GM19239 (cell line): Measurements from ENCODE around the gene HELQ.
"Not testable (repeated sequence)": the region's sequence is repeated elsewhere in the genome, so short reads cannot be mapped to it uniquely, and the experiment has no call there.

Experiments used
- DNase-seq: peaks from one replicate; pipeline ENCODE4 v3.0.0; 2011; ENCODE audit warnings: low spot score; ENCODE audit not compliant: insufficient read length
- FAIRE-seq: peaks from 2 replicates; lab custom pipeline; 2011; peaks lifted over from hg19 to GRCh38; lab: Jason Lieb, UNC

HELQ gene, protein sequence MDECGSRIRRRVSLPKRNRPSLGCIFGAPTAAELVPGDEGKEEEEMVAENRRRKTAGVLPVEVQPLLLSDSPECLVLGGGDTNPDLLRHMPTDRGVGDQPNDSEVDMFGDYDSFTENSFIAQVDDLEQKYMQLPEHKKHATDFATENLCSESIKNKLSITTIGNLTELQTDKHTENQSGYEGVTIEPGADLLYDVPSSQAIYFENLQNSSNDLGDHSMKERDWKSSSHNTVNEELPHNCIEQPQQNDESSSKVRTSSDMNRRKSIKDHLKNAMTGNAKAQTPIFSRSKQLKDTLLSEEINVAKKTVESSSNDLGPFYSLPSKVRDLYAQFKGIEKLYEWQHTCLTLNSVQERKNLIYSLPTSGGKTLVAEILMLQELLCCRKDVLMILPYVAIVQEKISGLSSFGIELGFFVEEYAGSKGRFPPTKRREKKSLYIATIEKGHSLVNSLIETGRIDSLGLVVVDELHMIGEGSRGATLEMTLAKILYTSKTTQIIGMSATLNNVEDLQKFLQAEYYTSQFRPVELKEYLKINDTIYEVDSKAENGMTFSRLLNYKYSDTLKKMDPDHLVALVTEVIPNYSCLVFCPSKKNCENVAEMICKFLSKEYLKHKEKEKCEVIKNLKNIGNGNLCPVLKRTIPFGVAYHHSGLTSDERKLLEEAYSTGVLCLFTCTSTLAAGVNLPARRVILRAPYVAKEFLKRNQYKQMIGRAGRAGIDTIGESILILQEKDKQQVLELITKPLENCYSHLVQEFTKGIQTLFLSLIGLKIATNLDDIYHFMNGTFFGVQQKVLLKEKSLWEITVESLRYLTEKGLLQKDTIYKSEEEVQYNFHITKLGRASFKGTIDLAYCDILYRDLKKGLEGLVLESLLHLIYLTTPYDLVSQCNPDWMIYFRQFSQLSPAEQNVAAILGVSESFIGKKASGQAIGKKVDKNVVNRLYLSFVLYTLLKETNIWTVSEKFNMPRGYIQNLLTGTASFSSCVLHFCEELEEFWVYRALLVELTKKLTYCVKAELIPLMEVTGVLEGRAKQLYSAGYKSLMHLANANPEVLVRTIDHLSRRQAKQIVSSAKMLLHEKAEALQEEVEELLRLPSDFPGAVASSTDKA

GRCh38 chr4:83455281-83456183 lies at the start of gene HELQ, which contains the start of gene MRPS18C:
HELQ (minus strand) TSS chr4:83455823; CDS start chr4:83455693, 130 bp downstream.
MRPS18C (plus strand) TSS chr4:83456058; CDS start chr4:83456078, 20 bp downstream.
- peak; percentile 99 for FAIRE-seq

DNA sequence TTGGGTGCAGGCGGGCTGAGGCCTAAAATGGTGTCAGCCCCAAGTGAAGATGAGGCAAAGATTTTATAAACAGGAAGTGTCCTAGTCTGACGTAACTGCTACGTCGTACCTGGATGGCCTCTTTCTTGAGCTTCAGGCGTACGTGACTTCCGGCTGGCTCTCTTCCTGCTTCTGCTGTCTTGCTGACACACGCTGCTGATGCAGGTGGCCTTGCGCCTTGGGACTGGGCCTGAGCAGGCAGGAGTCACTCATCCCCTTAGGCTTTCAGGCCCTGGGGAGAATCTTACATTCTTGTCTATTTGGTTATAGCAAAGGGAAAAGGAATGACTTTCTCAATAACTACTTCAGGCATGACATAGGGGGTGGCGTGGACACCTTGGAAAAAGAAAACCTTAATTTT lies 49.4 kb upstream of the HELQ start:
- DNase-seq (no peak), FAIRE-seq (no peak)

More at GRCh38 chr4:83455281-83456183, at the start of gene HELQ, which contains the start of gene MRPS18C:
- peak; percentile 77 for DNase-seq

DNA sequence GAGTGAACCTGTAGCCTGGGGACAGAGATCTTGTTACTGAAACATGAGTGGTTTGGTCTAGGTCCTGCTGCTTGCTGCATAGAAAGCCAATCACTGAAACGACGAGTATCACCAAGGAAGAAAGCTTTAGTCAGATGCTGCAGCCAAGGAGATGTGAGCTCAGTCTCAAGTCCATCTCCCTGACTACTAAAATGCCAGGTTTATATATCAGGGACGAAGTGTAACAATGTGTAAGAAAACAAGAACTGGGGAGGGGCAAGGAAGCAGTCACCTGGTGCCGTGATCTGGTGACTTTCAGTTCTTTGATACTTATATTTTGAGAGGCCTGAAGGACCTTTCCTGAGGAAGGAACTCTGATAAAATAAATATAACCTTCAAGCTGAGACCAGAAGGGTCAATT lies 48.9 kb upstream of the HELQ start:
- FAIRE-seq (no peak), DNase-seq (no peak)

- DNase-seq (no peak), FAIRE-seq (no peak)
Observed at GRCh38 chr4:83503974-83504373, 48.4 kb upstream of the HELQ start.

GRCh38 chr4:83501671-83502070 lies 46.0 kb upstream of the HELQ start:
- DNase-seq, FAIRE-seq: not testable (repeated sequence)

- no peak for DNase-seq
- FAIRE-seq: no peak
Observed at GRCh38 chr4:83498187-83498586, 42.6 kb upstream of the HELQ start.

GRCh38 chr4:83496085-83496917 lies 40.7 kb upstream of the HELQ start:
- not testable (repeated sequence) for DNase-seq, FAIRE-seq

- FAIRE-seq: peak; percentile 77
- peak; percentile 24 for DNase-seq
Observed at GRCh38 chr4:83490876-83491450, 35.3 kb upstream of the HELQ start.

DNA sequence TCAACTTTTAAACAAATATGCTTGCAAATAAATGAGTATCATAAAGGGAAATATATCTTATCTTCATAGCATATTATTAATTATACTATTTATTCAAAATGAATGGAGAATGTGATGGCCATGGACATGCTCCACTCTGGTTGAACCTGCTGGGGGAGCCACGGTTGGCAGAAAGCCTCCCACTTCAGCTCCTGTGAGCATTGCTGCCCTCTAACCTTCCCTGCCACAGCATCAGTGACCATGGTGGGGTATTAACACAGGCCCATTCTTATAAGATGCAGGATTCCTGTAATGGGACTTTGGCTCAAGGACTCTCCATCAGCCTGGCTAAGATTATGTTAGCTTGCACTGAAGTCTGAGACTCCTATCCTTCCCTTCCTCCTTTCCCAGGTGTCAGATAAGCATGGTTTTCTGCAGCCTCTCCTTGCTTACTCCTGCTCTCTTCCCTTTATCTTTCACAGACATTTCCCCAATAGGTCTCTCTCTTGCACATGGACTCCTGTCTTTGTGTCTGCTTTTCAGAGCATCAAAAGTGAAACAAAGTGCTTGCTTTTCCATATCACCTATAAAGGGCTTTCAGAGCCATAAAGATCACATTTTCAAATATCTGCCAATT lies 34.2 kb upstream of the HELQ start:
- no peak for FAIRE-seq
- no peak for DNase-seq

DNA sequence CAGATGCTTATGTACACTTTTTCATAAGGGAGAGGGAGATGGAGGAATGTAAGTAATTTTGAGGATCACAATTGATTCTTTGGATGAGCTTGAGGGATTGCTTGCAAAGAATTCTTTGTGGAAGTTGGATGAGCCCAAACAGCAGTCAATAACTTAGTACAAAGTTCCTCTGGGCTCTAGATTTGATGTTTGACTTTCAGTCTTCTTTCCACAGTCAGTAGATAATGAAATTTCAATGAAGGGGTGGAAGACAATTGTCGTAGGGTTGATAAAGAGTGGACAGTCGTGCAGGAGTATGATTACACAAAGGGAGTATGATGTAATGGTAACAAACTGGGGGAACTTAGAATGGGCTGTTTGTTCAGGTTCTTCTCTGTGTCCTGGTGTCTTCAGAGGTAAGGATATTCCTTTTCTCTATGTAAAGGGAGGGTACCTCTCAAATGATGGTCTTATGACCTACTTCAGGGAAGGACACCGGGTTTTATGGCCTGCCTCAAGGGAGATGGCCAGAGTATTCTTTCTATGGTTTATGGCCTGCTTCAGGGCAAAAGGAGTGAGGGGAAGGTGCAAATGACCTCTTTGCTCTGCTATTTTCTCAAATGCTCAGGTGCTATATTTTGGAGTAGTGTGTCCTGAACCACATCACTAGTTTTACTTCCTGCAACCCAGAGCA lies 31.0 kb upstream of the HELQ start:
- no peak for DNase-seq
- FAIRE-seq: no peak

DNA sequence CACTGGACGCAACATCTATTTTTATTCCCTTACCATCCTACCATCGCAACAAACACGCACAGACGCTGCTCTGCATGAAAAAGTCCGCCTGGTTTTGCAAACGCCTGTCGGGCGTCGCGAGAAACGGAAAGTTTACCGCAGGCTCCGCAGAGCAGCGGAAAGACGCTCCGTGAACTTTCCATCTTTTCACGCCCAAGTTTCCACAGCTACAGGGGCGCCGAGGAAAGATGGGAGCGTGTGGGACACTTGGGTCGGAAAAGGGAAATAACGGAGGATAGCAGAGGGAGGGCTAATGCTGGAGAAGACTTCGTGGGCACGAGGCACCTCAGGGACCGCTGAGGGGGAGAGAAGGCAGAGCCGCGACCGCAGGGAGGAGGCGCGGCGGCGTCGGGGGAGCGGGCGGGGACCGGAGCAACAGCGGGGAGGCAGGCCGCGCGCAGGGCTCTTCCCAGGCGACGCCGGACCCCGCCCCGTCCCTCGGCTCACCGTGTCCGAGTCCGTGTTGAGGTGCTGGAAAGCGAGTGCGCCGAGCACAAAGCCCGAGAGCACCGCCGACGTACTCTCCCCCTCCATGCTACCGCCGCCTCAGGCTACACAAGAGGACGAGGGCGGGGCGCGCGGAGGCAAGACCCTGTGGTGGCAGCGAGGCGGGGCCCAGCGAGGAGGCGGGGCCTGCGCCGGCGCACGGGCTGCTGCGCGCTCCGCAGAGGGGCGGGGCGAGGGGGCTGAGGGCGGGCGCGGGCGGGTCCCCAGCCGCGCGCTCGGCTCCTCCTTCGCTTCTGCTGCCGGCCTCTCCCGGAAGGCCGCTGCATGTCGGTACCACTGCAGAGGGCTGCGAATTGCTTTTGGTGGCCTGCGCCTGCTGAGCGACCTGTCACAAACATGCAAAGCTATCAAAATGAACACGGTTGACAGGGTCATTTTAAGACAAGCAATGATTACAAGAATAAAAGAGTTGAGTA lies 29.2 kb upstream of the HELQ start, which contains the start of gene ABRAXAS1:
Gene ABRAXAS1, minus strand, starts transcription at position 601 of the 962 bp plus-strand sequence. Its CDS starts 28 bp downstream, at position 573.
- peak; percentile 97 for FAIRE-seq
- peak; percentile 92 for DNase-seq

DNA sequence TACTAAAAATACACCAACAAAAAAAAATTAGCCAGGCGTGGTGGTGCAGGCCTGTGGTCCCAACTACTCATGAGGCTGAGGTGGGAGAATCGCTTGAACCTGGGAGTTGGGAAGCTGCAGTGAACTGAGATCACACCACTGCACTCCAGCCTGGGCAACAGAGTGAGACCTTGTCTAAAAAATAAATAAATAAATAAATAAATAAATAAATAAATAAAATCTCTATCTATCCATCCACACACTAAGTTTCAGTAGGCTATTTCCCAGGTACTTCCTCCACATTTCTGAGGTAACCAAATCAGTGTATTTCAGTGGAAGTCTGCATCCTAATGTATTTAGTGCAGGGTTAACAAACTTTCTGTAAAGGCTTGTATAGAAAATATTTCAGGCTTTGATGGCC lies 18.3 kb upstream of the HELQ start:
- DNase-seq: no peak
- no peak for FAIRE-seq

- FAIRE-seq (no peak), DNase-seq (no peak)
Observed at GRCh38 chr4:83473423-83473822, 17.8 kb upstream of the HELQ start.

DNA sequence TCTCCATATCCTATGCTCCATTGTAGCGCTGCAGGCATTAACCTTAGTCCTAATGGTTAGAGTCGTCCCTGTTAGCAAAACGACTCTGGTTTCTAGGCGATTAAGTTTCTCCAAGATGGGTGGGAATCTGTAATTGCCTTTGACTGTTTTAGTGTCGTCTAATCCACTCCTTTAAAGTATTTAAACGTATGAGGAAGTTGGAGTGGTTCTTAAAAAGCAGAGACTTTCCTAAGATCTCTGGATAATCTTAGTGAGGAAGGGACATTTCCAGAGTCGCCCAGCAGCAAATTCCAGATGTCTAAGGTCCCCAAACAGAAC lies 520 bp upstream of the HELQ start:
- DNase-seq (no peak), FAIRE-seq (no peak)

- no peak for FAIRE-seq
- DNase-seq: no peak
Observed at GRCh38 chr4:83454686-83455085, 937 bp downstream of the HELQ start.

- DNase-seq (no peak), FAIRE-seq (peak; percentile 44)
Observed at GRCh38 chr4:83449009-83449408, 6.6 kb downstream of the HELQ start.
